Measurements from ENCODE around the gene MYH1. TPM values are rescaled to one million over a fixed set of nuclear protein-coding genes. Genes with fewer than 3 reads are reported as not detected.

Gene MYH1
- total and polyA plus RNA-seq, 2 of the 13 experiments (the other 11 are each of a cell fraction or from before 2014, with no cell fraction given) = 0.01 TPM; not detected in 1

- Histone ChIP-seq H3K9me3 (ENCODE audit: low read length) (no peaks in the 10 kb centered on the region), H3K27ac (ENCODE audit: extremely low read length, insufficient read depth, low read length) (no peak overlapping the region), H3K27me3 (ENCODE audit: control insufficient read depth in 1 of 2, insufficient read depth in 2 of 2, low read length in 2 of 2) (peaks cover 0 to 12% of the 10 kb centered on the region in 2 experiments; a peak in 1 of 5 replicates), H3K79me2 (ENCODE audit: insufficient read depth, low read length) (no peaks in the 10 kb centered on the region), H2AFZ (ENCODE audit: low read length) (no peak overlapping the region), H4K20me1 (ENCODE audit: insufficient read depth, low read length) (no peaks in the 10 kb centered on the region), H3K4me3 (replicated peaks in 1 of 3; ENCODE audit: insufficient read depth in 1 of 3, low read depth in 2 of 3, low read length in 3 of 3) (no peak overlapping the region), H3K4me2 (ENCODE audit: low read depth, low read length) (no peak overlapping the region), H3K36me3 (replicated peaks in 1 of 2; ENCODE audit: control insufficient read depth in 1 of 2, insufficient read depth in 2 of 2, low read length in 2 of 2) (no peaks in the 10 kb centered on the region), H3K4me1 (ENCODE audit: insufficient read depth, low read length) (peaks cover 17% of the 10 kb centered on the region), H3K9ac (ENCODE audit: insufficient read depth, low read depth, low read length) (no peak overlapping the region)
- WGBS (ENCODE audit: low lambda C conversion rate) = 24% methylated on average over 4 of the region's 4 CpGs
- ChIA-PET CTCF (ENCODE audit: low intra/inter-chr PET ratio, low total read pairs) (no interaction called here), POLR2A (no interaction called here)
- in situ Hi-C loops (cut with HindIII; ENCODE audit: extremely low pct_ligation_motif_present, low pct_unique_long_range_greater_than_20kb) (no loop called here), intact Hi-C loops (cut with micrococcal nuclease; ENCODE audit: unreplicated experiment) (no loop called here)
- BruUV-seq (replicated peaks) = no TSS peak
- no peak for DNase-seq (ENCODE audit: low spot score)
- no peak for FAIRE-seq
- ATAC-seq = no peak
- no peak for TF ChIP-seq ZFP91 (CRISPR knock-in tag; IDR thresholded peaks at IDR 0.05; ENCODE audit: borderline replicate concordance)
- no peak for TF ChIP-seq GRHL1 (CRISPR knock-in tag; conservative IDR thresholded peaks at IDR 0.05)
- TF ChIP-seq SP2 (CRISPR knock-in tag; IDR thresholded peaks at IDR 0.05) = no peak
- TF ChIP-seq IRF2 (CRISPR knock-in tag; IDR thresholded peaks at IDR 0.05) = no peak
- TF ChIP-seq ZFP90 (CRISPR knock-in tag; IDR thresholded peaks at IDR 0.05; ENCODE audit: borderline replicate concordance) = no peak
- no peak for TF ChIP-seq XBP1 (CRISPR knock-in tag; IDR thresholded peaks at IDR 0.05)
- TF ChIP-seq TRIM24 (CRISPR knock-in tag; IDR thresholded peaks at IDR 0.05) = no peak
- TF ChIP-seq JUND (CRISPR knock-in tag; IDR thresholded peaks at IDR 0.05) = no peak
- TF ChIP-seq ZNF44 (CRISPR knock-in tag; IDR thresholded peaks at IDR 0.05) = no peak
- no peak for TF ChIP-seq THRA (CRISPR knock-in tag; IDR thresholded peaks at IDR 0.05; ENCODE audit: borderline replicate concordance)
- TF ChIP-seq NFIC (IDR thresholded peaks at IDR 0.05; ENCODE audit: low read length) = no peak
- no peak for TF ChIP-seq SAP130 (CRISPR knock-in tag; IDR thresholded peaks at IDR 0.05; ENCODE audit: low read depth)
- no peak for TF ChIP-seq ZNF274 (CRISPR knock-in tag; IDR thresholded peaks at IDR 0.05)
- TF ChIP-seq NONO (IDR thresholded peaks at IDR 0.05) = no peak
- no peak for TF ChIP-seq NONO (CRISPR knock-in tag; conservative IDR thresholded peaks at IDR 0.05)
- no peak for TF ChIP-seq MZF1 (CRISPR knock-in tag; IDR thresholded peaks at IDR 0.05; ENCODE audit: borderline replicate concordance)
Observed at GRCh38 chr17:10463402-10463801, 54.9 kb downstream of the MYH1 start.
